GM19395 (cell line): ENCODE data around the gene SAP30BP.

Source experiments
- ATAC-seq: cut with Tn5 transposase; IDR thresholded peaks from one replicate; pipeline ENCODE4 v1.9.1; 2021; ENCODE audit warnings: mild to moderate bottlenecking, moderate library complexity; ENCODE audit not compliant: unreplicated experiment

Gene SAP30BP

GRCh38 chr17:75684924-75685323 is 17.8 kb downstream of the SAP30BP start:
- no peak for ATAC-seq

GRCh38 chr17:75685499-75685898 is 18.4 kb downstream of the SAP30BP start:
- ATAC-seq: no peak

DNA sequence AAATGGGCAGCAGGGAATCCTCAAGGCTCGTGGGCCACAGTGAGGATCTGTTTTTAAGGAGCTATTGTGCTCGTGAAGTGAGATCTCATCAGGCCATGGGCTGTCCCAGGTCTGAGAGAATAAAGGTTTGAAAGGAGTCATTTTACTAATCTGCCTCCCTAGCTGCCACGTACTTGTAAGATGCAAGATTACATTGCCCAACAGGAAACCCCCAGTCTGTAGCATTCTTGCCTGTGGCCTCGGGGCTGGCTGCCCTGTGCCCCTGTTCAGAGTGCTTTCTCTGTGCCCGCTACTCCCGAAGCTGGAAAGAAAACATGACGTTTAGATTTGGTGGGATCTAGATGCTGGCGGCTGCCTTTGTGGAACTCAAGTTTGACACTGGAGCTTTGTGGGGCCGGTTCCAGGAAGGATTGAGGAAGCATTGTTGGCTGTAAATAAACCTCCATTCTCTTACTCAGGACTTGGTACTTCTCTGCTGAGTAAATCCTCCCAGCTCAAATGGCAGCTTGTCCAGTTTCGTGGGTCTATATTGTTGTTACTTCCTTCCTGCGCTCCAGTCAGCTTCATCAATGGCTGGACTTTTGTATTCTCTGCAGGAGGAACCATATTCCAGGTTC is 21.2 kb downstream of the SAP30BP start:
- ATAC-seq: no peak

- peak; percentile 57 for ATAC-seq
Observed at GRCh38 chr17:75689441-75689873, 22.3 kb downstream of the SAP30BP start.

- ATAC-seq: no peak
Observed at GRCh38 chr17:75691371-75691791, 24.2 kb downstream of the SAP30BP start.

GRCh38 chr17:75691801-75692626 is 24.9 kb downstream of the SAP30BP start:
- no peak for ATAC-seq

- ATAC-seq: no peak
Observed at GRCh38 chr17:75692976-75693375, 25.8 kb downstream of the SAP30BP start.

GRCh38 chr17:75693500-75694481 is 26.7 kb downstream of the SAP30BP start:
- ATAC-seq: no peak

DNA sequence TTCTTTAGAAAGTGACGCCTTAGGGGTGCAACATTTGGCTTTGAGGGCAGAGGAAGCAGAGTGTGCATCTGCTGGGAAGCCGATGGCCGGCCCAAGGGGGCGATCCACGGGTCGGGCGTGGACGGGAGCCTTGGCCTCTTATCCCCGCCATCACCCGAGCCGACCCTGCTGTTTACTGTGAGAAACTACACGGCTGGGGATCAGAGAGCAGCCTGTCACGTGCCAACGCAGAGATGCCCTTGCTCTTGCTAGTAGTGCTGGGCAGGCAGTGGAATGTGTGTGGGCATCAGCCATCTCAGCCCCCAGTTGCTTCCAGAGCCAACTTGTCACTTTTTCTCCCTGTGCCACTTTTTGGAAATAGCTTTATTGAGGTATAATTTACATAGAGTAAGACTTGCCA is 27.4 kb downstream of the SAP30BP start:
- ATAC-seq: no peak

- ATAC-seq: no peak
Observed at GRCh38 chr17:75695141-75695829, 28.1 kb downstream of the SAP30BP start.

DNA sequence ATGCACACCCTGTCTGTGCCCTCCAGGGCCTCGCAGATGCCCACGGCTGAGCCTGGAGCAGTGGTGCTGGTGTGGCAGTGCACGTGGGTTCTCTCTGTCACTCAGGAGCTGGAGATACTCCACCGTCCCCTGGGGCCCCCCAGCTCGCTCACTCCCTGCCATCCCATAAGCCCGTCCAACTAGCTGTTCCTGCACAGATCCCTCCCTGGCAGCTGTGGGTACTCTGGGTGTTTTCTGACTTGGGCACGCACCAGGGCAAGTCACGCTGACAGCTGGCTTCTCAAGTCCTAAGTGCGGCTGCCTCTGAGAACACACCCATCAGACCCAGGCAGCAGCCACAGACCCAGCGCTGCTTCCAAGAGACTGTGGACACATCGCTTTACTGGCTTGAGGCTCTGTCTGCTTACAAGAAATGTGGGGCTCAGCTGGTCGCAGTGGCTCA is 28.7 kb downstream of the SAP30BP start:
- ATAC-seq: no peak

DNA sequence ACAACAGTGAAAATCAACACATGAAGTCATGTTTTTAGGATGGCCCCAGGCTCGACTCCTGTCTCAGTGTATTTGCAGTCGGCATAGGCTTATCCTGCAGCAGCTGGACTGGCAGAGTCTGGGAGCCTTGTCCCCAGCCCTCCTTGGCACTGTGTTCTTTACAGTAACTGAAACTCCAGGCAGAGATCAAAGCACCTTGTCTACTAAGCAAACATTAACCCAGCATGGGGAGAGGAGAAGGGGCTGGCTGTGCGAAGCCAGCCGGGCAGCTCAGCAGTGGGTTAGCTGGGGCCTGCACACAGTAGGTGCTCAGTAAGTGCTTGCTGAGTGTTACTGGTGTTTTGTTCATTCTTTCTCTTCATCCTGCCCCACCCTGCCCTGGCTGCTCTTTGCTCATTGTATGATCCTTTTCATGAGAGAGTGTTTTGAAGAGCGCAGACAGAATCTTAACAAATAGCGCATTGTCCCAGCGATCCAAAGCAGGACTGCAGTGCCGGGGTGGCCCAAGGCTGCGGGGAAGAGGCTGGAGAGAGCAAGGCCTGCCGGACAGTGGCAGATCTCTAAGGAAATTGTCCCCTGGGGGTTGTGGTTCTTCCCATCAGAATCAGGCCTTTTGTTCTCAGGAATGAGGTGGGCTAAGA is 30.6 kb downstream of the SAP30BP start:
- ATAC-seq: no peak

DNA sequence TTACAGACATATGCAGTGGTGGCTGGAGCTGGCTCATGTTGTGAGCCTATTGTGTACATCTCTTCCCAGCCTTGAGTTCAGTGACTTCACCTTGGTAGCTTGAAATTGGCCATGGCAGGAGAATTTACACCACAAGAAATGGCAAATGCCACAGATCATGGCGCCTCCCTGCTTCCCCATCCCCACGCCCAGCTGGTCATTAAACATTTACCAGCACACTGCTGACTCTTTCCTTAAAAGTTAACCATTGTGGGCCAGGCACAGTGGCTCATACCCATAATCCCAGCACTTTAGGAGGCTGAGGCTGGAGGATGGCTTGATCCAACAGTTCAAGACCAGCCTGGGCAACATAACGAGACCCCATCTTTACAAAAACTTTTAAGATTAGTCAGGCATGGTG is 31.5 kb downstream of the SAP30BP start:
- no peak for ATAC-seq

DNA sequence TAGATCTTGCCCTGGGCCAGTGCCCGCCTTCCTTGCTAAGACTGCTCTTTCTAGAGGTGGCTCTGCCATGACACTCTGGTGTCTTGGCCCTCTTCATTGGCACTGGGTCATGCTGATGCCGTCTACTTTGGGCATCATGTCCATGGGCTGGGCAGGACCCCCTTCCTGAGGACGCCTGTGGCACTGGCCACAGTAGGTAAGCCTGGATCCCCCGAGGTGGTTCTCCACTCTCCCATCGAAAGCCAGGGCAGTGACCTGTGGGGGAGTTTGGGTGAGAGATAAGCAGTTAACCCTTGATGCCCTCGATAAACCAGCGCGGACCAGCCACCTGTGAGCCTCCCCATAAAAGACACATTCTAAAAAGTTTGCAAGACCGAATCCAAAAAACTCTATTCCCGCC is 34.1 kb downstream of the SAP30BP start:
- no peak for ATAC-seq

DNA sequence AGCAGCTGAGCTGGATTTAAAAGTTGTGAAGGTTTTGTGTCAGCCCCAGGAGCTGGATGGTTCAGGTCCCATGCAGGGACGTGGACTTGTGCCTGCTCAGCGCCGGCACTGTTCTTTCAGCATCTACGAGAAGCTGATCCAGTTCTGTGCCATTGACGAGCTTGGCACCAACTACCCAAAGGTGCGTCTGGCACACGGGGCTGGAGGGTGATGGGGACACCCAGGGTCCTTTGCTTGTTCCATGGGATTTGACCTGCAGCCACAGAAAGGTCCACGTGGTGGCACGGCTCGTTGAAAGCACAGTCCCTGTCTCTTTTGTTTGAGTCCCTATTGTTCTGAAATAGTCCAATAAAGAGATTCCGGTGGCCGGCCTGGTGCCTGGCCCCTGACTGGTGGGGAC is 36.1 kb downstream of the SAP30BP start:
- no peak for ATAC-seq

GRCh38 chr17:75703591-75703990 is 36.5 kb downstream of the SAP30BP start:
- ATAC-seq: no peak

GRCh38 chr17:75704963-75705875 is 38.1 kb downstream of the SAP30BP start:
- ATAC-seq: no peak

GRCh38 chr17:75706042-75706728 is 39.0 kb downstream of the SAP30BP start:
- ATAC-seq: no peak
